Astrocyte of the spinal cord (primary cell): ENCODE measurements around the gene RARRES2.

ENCODE experiments used
- DNase-seq: peaks from one replicate; pipeline ENCODE4 v3.0.0; 2011; ENCODE audit warnings: low read depth, low spot score
- H3K4me3 ChIP-seq: 2 replicates; pipeline ENCODE4 v1.5.1; 2011; ENCODE audit warnings: low read depth, mild to moderate bottlenecking, low read length, moderate library complexity
- in situ Hi-C: cut with HindIII; loops from 2 replicates; pipeline ENCODE4 v1.10.0; 2017; ENCODE audit warnings: low sequenced_read_pairs
- TF ChIP-seq, protein P1 (sequence below): IDR thresholded peaks from 2 replicates; pipeline ENCODE4 v1.5.1; 2012; ENCODE audit warnings: low read depth, mild to moderate bottlenecking, low read length, inconsistent platforms

The RARRES2 gene

DNA sequence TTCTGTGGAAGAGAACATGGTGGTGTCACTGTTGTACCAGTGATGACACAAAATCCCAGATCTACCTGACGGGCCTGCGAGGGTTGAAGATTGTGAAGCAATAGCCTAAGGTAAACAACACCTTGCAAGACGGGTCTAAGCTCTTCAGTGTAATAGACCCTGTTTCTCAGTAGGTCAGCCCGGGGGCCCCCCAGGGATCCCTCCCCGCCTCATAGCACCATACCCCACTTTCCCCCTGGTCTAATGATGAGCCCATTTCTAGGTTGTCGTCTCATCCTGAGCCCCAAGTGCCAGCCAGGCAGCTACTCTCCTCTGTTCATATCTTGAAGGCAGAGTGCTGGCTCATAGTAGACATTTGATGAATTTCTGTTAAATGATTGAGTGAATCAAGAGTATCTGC lies 15.5 kb downstream of the RARRES2 start:
- in situ Hi-C loops: no loop called here
- DNase-seq: no peak
- no peak overlapping the region for H3K4me3 ChIP-seq
- TF ChIP-seq, protein P1, sequence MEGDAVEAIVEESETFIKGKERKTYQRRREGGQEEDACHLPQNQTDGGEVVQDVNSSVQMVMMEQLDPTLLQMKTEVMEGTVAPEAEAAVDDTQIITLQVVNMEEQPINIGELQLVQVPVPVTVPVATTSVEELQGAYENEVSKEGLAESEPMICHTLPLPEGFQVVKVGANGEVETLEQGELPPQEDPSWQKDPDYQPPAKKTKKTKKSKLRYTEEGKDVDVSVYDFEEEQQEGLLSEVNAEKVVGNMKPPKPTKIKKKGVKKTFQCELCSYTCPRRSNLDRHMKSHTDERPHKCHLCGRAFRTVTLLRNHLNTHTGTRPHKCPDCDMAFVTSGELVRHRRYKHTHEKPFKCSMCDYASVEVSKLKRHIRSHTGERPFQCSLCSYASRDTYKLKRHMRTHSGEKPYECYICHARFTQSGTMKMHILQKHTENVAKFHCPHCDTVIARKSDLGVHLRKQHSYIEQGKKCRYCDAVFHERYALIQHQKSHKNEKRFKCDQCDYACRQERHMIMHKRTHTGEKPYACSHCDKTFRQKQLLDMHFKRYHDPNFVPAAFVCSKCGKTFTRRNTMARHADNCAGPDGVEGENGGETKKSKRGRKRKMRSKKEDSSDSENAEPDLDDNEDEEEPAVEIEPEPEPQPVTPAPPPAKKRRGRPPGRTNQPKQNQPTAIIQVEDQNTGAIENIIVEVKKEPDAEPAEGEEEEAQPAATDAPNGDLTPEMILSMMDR: no peak

DNA sequence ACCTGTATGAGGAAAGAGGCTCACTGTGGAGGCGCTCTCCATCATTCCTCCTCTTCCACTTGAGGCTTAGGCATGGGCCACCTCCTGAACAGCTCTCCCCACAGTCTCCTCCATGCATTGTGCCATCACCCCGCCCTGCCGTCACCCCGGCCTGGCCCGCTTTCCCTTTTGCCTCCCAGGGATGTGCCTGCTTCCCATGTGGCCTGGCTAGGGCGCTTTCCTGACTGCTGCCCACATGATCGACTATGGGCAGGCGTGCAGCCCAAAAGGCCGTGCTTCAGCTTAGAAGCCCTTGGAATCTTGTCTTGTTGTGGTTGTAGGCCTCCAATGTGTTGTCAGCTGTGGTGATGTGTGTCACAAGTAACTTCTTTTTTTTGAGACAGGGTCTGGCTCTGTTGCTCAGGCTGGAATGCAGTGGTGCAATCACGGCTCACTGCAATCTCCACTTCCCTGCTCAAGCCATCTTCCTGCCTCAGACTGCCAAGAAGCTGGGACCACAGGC lies 16.3 kb downstream of the RARRES2 start:
- no peak for DNase-seq
- TF ChIP-seq, protein P1: no peak
- no peak overlapping the region for H3K4me3 ChIP-seq
- in situ Hi-C loops: no loop called here

DNA sequence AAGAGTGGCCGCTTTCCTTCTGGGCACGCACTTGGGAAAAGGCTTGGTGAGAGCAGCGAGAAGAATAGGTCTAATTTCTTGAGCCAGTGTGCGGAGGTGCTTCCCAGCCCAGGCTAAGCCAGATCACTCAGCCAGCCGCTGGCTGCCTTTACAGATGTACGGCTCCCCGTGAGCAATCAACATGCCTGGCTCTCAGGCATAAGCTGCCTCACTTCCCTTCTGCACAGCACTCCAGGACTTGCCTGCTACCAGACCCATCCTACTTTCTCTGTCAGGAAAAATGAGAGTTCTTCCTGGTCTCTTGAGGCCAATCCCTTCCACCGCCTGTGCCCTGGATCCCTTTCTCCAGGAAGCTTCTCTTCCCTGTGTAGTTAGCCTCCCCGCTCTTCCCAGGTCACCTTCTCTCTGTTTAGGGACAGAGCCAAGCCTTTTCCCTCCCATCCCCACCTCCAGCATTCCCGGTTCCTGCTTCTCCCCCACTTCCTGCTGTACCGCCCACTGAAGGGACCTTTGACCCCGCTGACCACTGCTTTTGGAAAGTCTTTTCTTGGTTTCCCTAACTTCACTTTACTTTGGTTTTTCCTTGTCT lies 17.0 kb downstream of the RARRES2 start:
- H3K4me3 ChIP-seq: peak overlapping the region; percentile 35
- in situ Hi-C loops: no loop called here
- TF ChIP-seq, protein P1: no peak
- DNase-seq: peak; percentile 25

DNA sequence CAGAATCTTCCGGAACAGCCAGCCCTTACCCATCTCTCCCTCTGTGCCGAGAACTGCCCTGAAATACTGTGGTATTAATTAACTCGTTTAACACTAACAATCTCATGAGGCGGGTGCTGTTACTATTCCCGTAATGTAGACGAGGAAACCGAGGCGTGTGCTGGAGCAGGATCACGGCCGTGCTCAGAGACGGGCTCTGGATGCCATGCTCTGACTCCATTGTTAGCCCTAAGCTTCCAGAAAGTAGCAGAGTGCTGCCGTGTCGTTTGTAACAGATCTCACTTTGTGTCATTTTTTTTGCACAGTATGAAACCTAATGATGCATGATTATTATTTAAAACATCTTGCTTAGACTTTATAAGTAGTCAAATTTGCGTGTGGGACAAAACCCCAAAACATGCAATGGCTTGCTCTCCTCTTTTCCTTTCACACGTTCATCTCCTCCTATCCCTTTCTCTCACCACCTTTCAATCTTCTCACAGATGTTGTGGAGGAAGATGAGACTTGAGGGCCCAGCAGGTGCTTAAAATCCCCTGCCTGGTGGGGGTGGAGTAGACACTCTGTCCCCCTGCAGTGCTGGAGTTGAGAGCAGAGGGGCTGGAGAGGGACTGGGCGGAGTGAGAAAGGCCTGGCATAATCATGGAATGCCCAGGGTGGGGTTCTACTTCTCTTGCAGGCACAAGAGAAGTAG lies 17.6 kb downstream of the RARRES2 start:
- TF ChIP-seq, protein P1: no peak
- in situ Hi-C loops: no loop called here
- DNase-seq: no peak
- H3K4me3 ChIP-seq: peak overlapping the region; percentile 35

DNA sequence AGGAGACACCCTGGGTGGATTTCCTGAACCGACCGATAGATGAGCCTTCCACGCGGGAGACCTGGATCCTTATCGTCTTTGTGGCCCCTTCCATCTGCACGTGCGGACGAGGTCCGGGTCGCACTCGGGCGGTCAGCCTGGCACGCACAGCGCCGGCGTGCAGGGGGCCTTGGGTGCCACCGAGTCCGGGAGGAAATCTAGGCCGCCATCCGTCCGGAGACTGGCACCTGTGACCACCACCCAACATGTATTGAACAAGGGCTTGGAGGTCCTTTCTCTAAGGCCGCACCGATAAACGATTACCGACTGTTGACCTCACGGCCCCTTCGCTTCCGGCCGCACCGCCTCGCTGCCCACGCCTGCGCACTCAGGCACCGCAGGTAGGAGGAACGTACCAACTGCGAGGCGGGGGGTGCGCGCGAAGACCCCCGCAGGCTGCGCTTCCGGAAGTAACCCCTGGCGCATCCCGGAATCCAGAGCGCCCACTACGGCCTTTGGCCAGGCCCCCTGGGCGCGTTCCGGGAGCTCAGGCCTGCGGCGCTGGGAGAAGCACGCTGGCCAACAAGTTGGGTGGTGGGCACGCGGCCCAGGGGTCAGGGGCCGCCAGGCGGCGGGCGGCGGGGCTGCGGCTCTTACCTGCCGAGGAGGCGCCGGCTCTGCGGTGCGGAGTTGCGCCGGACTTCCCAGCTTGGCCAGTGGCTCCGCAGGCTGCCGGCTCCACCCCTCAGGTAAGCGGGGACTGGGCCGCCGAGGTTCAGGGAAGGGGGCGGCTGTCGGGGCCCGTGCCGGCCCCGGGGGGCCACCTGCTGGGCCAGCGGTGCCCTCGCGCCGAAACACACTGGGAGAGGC lies 18.4 kb downstream of the RARRES2 start, which contains the start of the genes ACTR3C and LRRC61:
Gene ACTR3C (minus strand): TSS at position 713 of the 849 bp plus-strand sequence. CDS start 28,249 bp downstream, outside the sequence.
Gene LRRC61 (plus strand): TSS at position 523 of the 849 bp plus-strand sequence. CDS start 13,507 bp downstream, outside the sequence.
- in situ Hi-C loops: no loop called here
- peak within 1 kb of the TSS; percentile 35 for H3K4me3 ChIP-seq
- TF ChIP-seq, protein P1: no peak
- no peak for DNase-seq

DNA sequence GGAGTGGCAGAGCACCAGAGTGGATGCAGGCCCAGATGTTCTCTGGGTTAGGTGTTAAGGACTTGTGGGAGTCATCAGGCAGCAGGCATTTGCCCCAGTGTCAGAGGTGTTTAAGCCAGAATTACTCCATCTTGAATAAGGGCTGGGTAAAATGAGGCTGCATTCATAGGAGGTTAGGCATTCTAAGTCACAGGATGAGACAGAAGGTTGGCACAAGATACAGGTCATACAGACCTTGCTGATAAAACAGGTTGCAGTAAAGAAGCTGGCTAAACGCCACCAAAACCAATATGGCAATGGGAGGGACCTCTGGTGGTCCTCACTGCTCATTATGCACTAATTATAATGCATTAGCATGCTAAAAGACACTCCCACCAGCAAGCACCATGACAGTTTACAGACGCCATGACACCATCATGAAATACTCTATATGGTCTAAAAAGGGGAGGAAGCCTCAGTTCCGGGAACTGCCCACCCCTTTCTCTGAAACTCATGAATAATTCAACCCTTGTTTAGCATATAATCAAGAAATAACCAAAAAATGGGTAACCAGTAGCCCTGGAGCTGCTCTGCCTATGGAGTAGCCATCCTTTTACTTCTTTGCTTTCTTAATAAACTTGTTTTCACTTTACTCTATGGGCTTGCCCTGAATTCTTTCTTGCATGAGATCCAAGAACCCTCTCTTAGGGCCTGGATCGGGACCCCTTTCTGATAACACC lies 19.2 kb downstream of the RARRES2 start:
- in situ Hi-C loops: no loop called here
- H3K4me3 ChIP-seq: peak overlapping the region; percentile 35
- no peak for DNase-seq
- TF ChIP-seq, protein P1: no peak
